Calu3 (cell line): ENCODE results near the gene TPCN2. TPM values are rescaled to one million over a fixed set of nuclear protein-coding genes. Genes with fewer than 3 reads are reported as not detected.
A peak's percentile ranks its signal among the peaks of the same experiment; 100 is the strongest.
"Not testable (repeated sequence)": the region's sequence is repeated elsewhere in the genome, so short reads cannot be mapped to it uniquely, and the experiment has no call there.

Experiments
- Bru-seq: library from RNA; stranded (reverse); fragments of 400-500 nt; gene quantifications from one replicate; lab custom pipeline; 2021; lab: Mats Ljungman, UMichigan
- BruChase-seq, 2 experiments: library from RNA; stranded (reverse); fragments of 400-500 nt; gene quantifications; one replicate each; lab custom pipeline; 2021; lab: Mats Ljungman, UMichigan
- BruUV-seq: library from RNA; stranded (reverse); fragments of 400-500 nt; replicated peaks from 2 replicates; lab custom pipeline; 2021; lab: Mats Ljungman, UMichigan
- CTCF ChIA-PET: fragments of 300-600 bp; sonication (Branson Sonifier 250); formaldehyde crosslinking; loops from one replicate; lab custom pipeline; 2022; ENCODE audit warnings: antibody characterized with exemption; lab: Charles Lee
- DNase-seq: peaks from one replicate; pipeline ENCODE4 v3.0.0; 2022
- H3K27ac Mint-ChIP-seq: one replicate; pipeline ENCODE4 v1.8.0; 2022; ENCODE audit warnings: mixed read lengths; ENCODE audit not compliant: unreplicated experiment
- H3K27me3 Mint-ChIP-seq: one replicate; pipeline ENCODE4 v1.8.0; 2022; ENCODE audit warnings: mixed read lengths; ENCODE audit not compliant: unreplicated experiment
- H3K36me3 Mint-ChIP-seq: one replicate; pipeline ENCODE4 v1.8.0; 2022; ENCODE audit warnings: mild to moderate bottlenecking, moderate library complexity, mixed read lengths; ENCODE audit not compliant: insufficient read depth, unreplicated experiment
- H3K4me1 Mint-ChIP-seq: one replicate; pipeline ENCODE4 v1.8.0; 2022; ENCODE audit warnings: mild to moderate bottlenecking, low read depth, mixed read lengths; ENCODE audit not compliant: unreplicated experiment
- H3K4me3 Mint-ChIP-seq: one replicate; pipeline ENCODE4 v1.8.0; 2022; ENCODE audit warnings: mild to moderate bottlenecking, low read depth, moderate library complexity, mixed read lengths; ENCODE audit not compliant: unreplicated experiment
- H3K9me3 Mint-ChIP-seq: one replicate; pipeline ENCODE4 v1.8.0; 2022; ENCODE audit warnings: low read depth, mixed read lengths; ENCODE audit not compliant: unreplicated experiment
- intact Hi-C: fragments of 100-400 bp; cut with micrococcal nuclease; formaldehyde crosslinking; loops from one replicate; pipeline ENCODE4 v1.10.0; 2022; ENCODE audit not compliant: unreplicated experiment
- long read RNA-seq: library from polyadenylated mRNA; stranded (forward); transcript quantifications from one replicate; pipeline ENCODE4 v2.0.0, GENCODE V29; 2022
- total RNA-seq: library from RNA; stranded (reverse); gene quantifications from 2 replicates; pipeline ENCODE4 v1.2.3, GENCODE V29; 2022
- TF ChIP-seq, protein P1 (sequence below): fragments of 200-600 bp; IDR thresholded peaks from one replicate; pipeline ENCODE4 v1.8.0; 2022; ENCODE audit warnings: antibody characterized with exemption; ENCODE audit not compliant: unreplicated experiment

TPCN2 gene
- total RNA-seq (21.9 and 24.3 TPM in 2 replicates), Bru-seq, nascent RNA (percentile 47 among the genes with signal in this experiment), BruChase-seq, experiment 1, labeled RNA remaining after a 6-hour chase (percentile 61 among the genes with signal in this experiment), BruChase-seq, experiment 2, labeled RNA remaining after a 2-hour chase (percentile 63 among the genes with signal in this experiment)
- long read RNA-seq, transcript TPCN2-201 (25 exons, 2,931 nt) = major isoform, 12 of 26 reads
- long read RNA-seq, partial matches to known transcripts = 0 of 26 reads
- long read RNA-seq, other reads (novel, unspliced or antisense) = 14 of 26 reads

DNA sequence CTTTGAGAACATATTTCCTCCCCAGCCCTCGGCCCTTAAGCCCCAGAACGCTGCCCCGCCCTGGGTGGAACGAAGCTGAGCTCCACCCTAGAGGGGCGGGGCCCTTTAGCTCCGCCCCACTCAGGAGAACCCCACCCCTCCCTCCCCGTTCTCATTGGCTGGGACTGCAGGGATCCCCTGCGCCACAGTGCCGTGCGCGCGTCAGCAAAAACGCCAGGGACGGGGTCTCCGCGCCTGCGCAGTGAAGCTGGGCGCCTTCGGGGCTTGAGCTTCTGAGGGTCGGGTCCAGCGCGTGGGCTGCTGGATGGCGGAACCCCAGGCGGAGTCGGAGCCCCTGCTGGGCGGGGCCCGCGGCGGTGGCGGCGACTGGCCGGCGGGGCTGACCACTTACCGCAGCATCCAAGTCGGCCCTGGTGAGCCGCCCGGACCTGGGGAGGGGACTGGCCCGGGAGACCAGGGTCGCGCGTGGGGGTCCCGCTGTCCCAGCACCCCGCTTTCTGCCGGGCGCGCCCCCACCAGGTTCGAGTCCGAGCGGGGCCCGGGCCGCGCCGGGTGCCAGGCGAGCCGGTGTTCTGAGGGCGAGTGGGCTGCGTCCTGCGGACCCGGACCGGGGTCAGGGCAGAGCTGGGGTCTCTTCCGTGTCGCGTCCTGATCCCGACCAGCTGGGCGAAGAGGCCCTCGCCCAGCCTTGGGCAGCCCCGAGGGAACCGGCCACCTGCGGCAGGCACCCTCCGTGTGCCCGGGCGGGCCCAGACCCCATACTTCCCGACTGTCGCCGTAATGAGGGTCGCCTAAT lies at the start of gene TPCN2:
Gene TPCN2, plus strand, starts transcription at position 239 of the 796 bp plus-strand sequence. Its CDS starts 66 bp downstream, at position 305.
- Mint-ChIP-seq H3K27ac (peak within 1 kb of the TSS; percentile 71), H3K4me3 (peak within 1 kb of the TSS; percentile 72), H3K4me1 (no peaks in the 10 kb centered on the region), H3K36me3 (peaks cover 12% of the 10 kb centered on the region), H3K27me3 (peaks cover 15% of the 10 kb centered on the region), H3K9me3 (no peaks in the 10 kb centered on the region)
- BruUV-seq = no TSS peak
- peak; percentile 90 for DNase-seq
- TF ChIP-seq, protein P1, sequence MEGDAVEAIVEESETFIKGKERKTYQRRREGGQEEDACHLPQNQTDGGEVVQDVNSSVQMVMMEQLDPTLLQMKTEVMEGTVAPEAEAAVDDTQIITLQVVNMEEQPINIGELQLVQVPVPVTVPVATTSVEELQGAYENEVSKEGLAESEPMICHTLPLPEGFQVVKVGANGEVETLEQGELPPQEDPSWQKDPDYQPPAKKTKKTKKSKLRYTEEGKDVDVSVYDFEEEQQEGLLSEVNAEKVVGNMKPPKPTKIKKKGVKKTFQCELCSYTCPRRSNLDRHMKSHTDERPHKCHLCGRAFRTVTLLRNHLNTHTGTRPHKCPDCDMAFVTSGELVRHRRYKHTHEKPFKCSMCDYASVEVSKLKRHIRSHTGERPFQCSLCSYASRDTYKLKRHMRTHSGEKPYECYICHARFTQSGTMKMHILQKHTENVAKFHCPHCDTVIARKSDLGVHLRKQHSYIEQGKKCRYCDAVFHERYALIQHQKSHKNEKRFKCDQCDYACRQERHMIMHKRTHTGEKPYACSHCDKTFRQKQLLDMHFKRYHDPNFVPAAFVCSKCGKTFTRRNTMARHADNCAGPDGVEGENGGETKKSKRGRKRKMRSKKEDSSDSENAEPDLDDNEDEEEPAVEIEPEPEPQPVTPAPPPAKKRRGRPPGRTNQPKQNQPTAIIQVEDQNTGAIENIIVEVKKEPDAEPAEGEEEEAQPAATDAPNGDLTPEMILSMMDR = no peak
- CTCF ChIA-PET = interaction anchor here (0.6 to 1.0 kb wide), 3 partner anchors 27 to 697 kb away, joined by 3 read pairs; no protein-coding TSS in a partner anchor
- intact Hi-C loops = no loop called here

DNA sequence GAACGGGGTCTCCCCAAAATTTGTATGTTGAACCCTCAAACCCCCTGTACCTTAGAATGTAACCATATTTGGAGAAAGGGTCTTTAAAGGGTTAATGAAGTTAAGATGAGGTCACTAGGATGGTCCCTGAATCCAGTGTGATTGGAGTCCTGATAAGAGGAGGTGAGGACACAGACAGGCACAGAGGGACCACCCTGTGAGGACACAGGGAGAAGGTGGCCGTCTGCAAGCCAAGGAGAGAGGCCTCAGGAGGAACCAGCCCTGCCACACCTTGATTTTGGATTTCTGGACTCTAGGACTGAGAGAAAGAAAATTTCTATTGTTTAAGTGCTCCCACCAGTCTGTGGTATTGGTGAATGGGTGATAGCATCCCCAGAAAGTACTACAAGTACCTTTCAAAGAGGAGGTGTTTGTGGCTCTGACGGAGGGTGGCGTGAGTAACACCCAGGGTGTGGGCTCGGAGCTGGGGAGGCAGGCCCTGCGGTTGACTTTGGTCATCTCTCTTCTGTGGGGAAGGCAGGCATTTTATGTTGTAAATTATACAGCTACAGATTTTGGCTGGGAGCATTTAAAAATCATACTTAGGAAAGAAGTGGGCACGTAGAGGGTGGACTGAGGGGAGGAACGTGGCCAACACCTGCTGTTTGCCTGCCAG lies 49.5 kb upstream of the TPCN2 start:
- H3K27me3 Mint-ChIP-seq = peaks cover 39% of the 10 kb centered on the region
- no peaks in the 10 kb centered on the region for H3K36me3 Mint-ChIP-seq
- H3K9me3 Mint-ChIP-seq = no peaks in the 10 kb centered on the region
- no peak for DNase-seq
- TF ChIP-seq, protein P1 = no peak
- no peak overlapping the region for H3K27ac Mint-ChIP-seq
- H3K4me1 Mint-ChIP-seq = no peaks in the 10 kb centered on the region
- intact Hi-C loops = no loop called here
- no peak overlapping the region for H3K4me3 Mint-ChIP-seq
- CTCF ChIA-PET = no interaction called here
- no TSS peak for BruUV-seq

DNA sequence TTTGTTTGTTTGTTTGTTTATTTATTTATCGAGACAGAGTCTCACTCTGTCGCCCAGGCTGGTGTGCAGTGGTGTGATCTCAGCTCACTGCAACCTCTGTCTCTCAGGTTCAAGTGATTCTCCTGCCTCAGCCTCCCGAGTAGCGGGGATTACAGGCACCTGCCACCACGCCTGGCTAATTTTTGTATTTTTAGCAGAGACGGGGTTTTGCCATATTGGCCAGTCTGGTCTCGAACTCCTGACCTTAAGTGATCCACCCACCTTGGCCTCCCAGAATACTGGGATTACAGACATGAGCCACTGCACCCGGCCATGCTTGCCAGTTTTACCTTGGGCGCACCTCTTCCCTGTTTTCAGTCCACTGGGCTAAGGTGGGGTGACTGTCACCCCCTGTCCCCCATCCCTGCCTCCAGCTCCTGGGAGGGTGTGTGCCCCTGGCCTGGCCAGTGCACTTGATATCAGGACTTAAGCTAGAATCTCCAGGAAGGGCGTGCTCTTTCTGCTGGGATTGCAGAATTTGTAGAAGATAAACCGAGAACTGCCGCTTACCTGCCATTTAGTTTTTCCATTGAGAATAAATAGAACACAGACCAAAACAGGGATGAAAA lies 48.9 kb upstream of the TPCN2 start:
- H3K9me3 Mint-ChIP-seq, CTCF ChIA-PET, H3K4me1 Mint-ChIP-seq, BruUV-seq, intact Hi-C loops, H3K4me3 Mint-ChIP-seq, H3K27ac Mint-ChIP-seq, DNase-seq, H3K36me3 Mint-ChIP-seq: not testable (repeated sequence)
- peaks cover 37% of the 10 kb centered on the region for H3K27me3 Mint-ChIP-seq

DNA sequence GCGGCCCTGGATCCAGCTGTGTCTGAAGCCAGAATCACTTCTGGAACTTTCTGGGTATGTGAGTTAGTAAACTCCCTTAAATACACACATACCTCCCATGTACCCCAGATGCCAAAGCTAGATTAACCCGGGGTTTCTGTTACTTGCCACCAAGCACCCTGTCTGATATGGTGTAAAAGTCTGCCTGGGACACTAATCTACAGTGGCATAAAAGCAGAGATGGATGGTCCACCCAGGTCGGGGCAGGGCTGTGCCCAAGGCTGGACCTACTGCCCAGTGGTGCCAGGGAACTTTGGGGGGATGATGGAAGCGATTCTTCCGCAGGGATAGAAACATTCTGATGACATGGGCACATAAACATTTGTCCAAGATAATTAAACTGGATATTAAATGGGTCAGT lies 48.3 kb upstream of the TPCN2 start:
- Mint-ChIP-seq H3K27me3 (peaks cover 37% of the 10 kb centered on the region), H3K4me1 (no peaks in the 10 kb centered on the region), H3K4me3 (no peak overlapping the region), H3K27ac (no peak overlapping the region), H3K36me3 (no peaks in the 10 kb centered on the region), H3K9me3 (no peaks in the 10 kb centered on the region)
- no TSS peak for BruUV-seq
- intact Hi-C loops = no loop called here
- DNase-seq = no peak
- CTCF ChIA-PET = no interaction called here
- TF ChIP-seq, protein P1 = no peak
